ENCODE data around the gene CNTNAP2.

CNTNAP2 gene

DNA sequence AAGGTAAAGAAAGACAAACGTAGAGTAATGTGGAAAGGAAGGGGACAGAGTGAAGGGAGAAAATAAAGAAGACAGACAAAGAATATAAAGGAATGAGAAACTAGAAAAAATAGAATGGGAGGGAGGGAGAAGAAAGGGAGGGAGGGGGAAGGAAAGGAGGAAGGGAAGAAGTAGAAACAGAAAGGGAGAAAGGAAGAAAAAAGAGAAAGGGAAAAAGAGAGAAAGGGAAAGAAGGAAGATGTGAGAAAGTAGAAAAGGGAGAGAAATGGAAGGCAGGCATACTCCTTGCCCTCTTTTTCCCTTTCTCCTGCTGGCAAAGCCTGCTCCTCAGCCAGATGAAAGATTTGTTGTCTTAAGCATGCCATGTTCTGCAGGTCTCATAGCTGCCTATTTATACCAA lies 1336.2 kb downstream of the CNTNAP2 start:
- Histone ChIP-seq H3K4me2 (no peak overlapping the region), H3K9me3 (replicated peaks in 1 of 11) (no peaks in the 10 kb centered on the region), H4K20me1 (no peaks in the 10 kb centered on the region), H3K27ac (no peak overlapping the region), H3K27me3 (no peaks in the 10 kb centered on the region), H3K4me1 (no peaks in the 10 kb centered on the region), H3K36me3 (no peaks in the 10 kb centered on the region), H3K4me3 (no peak overlapping the region), H3K9ac (no peak overlapping the region)
- no peak for TF ChIP-seq Cebpa-rat (IDR thresholded peaks at IDR 0.05)

DNA sequence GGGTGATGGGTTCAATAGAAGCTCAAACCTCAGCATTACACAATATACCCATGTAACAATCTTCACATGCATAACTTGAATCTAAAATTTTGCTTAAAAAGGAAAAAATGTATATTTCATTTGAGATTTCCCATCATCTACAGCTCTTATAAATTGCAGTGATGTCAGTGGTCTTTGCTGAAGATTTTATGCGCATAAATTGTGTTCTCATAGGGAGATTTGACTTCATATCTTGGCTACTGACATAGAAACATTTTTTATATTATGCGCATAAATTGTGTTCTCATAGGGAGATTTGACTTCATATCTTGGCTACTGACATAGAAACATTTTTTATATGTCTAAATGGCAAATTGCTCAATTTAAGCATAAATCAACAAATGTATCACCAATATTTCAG lies 1348.6 kb downstream of the CNTNAP2 start:
- Histone ChIP-seq H3K4me1 (no peaks in the 10 kb centered on the region), H3K4me3 (no peak overlapping the region), H4K20me1 (no peaks in the 10 kb centered on the region), H3K36me3 (no peaks in the 10 kb centered on the region), H3K9ac (no peak overlapping the region), H3K9me3 (replicated peaks in 1 of 11) (no peaks in the 10 kb centered on the region), H3K4me2 (no peak overlapping the region), H3K27me3 (no peaks in the 10 kb centered on the region), H3K27ac (no peak overlapping the region)
- TF ChIP-seq Cebpa-rat (IDR thresholded peaks at IDR 0.05): no peak

DNA sequence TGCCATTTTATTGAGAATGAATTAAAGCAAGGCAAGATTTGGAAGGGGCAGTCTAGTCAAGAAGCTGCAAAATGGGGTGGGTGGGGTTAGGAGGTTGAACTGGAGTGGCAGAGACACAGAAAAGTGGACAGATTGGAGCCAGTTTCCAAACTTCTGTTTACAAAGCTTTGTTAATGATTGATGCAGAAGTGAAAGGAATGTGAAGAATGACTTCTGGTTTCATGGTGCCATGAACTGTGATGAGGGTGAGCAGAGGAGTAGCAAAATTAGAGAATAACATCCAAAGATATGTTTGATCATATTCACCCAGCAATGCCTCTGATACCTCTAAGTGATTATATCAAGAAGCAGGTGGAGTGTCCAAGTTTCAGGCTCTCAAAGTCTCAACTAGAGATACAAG lies 1356.0 kb downstream of the CNTNAP2 start:
- Histone ChIP-seq H3K27me3 (no peaks in the 10 kb centered on the region), H3K36me3 (no peaks in the 10 kb centered on the region), H3K27ac (no peak overlapping the region), H4K20me1 (no peaks in the 10 kb centered on the region), H3K9me3 (replicated peaks in 1 of 11) (no peaks in the 10 kb centered on the region), H3K4me2 (no peak overlapping the region), H3K4me3 (no peak overlapping the region), H3K9ac (no peak overlapping the region), H3K4me1 (no peaks in the 10 kb centered on the region)
- TF ChIP-seq Cebpa-rat (IDR thresholded peaks at IDR 0.05): no peak

DNA sequence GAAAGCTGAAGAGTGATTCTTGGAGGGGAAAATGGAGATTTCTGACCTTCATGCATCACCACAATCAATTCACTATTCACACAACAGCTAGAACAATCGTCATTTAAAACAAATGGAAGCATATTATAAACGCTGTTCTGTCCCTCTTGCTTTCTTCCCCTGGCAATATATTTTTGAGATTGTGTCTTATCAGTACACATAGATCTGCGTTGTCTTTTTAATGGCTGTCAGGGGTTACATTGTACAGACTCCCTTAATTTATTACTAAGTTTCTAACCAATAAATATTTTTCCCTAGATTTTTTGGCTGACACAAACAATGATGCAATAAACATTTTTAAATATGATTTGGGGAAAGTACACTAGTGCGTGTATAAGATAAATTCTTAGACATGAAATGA lies 1358.3 kb downstream of the CNTNAP2 start:
- Histone ChIP-seq H3K27me3 (no peaks in the 10 kb centered on the region), H4K20me1 (no peaks in the 10 kb centered on the region), H3K36me3 (no peaks in the 10 kb centered on the region), H3K9me3 (replicated peaks in 1 of 11) (no peaks in the 10 kb centered on the region), H3K4me1 (no peaks in the 10 kb centered on the region), H3K4me3 (no peak overlapping the region), H3K9ac (no peak overlapping the region), H3K27ac (no peak overlapping the region), H3K4me2 (no peak overlapping the region)
- TF ChIP-seq Cebpa-rat (IDR thresholded peaks at IDR 0.05): no peak

DNA sequence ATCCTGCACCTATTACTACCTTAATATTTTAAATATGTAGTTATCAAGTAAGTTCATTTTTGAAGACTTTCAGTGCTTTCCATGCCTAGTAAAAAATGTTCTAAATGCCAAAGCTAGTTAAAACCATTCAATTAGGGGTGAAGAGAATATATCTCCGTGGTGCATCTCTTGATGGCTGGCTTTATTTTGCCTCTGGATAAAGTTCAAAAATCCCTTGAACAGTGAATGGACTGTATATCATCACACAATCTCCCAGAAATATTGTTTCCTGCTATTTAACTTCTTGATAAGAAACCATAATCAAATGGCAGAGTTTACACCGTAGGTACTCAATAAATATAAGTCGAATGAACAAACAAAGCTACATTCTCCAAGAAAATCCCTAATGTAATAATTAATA lies 1360.9 kb downstream of the CNTNAP2 start:
- Histone ChIP-seq H4K20me1 (no peaks in the 10 kb centered on the region), H3K27me3 (no peaks in the 10 kb centered on the region), H3K9ac (no peak overlapping the region), H3K4me3 (no peak overlapping the region), H3K9me3 (replicated peaks in 1 of 11) (no peaks in the 10 kb centered on the region), H3K27ac (no peak overlapping the region), H3K36me3 (no peaks in the 10 kb centered on the region), H3K4me2 (no peak overlapping the region), H3K4me1 (no peaks in the 10 kb centered on the region)
- no peak for TF ChIP-seq Cebpa-rat (IDR thresholded peaks at IDR 0.05)

DNA sequence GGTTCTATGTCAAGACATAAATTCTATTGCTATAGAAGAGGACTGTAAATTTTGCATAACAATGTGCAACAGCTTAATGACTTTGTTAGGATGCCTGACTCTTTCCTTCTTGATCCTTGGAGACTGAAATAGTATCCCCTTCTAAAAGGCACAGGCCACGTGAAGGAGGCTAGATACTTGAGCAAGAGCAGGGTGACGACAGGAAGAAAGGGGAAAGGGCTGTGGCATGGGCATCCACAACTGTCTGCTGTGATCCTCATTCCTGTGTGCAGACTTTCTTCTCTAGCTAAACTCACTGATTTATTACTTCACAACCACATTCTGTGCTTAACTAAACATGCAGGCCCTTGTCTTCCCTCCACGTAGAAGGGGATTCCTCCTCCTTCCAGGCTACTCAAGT lies 1362.2 kb downstream of the CNTNAP2 start:
- Histone ChIP-seq H3K27ac (no peak overlapping the region), H3K4me3 (no peak overlapping the region), H3K4me2 (no peak overlapping the region), H3K36me3 (no peaks in the 10 kb centered on the region), H3K4me1 (no peaks in the 10 kb centered on the region), H4K20me1 (no peaks in the 10 kb centered on the region), H3K9ac (no peak overlapping the region), H3K9me3 (replicated peaks in 1 of 11) (no peaks in the 10 kb centered on the region), H3K27me3 (no peaks in the 10 kb centered on the region)
- no peak for TF ChIP-seq Cebpa-rat (IDR thresholded peaks at IDR 0.05)

DNA sequence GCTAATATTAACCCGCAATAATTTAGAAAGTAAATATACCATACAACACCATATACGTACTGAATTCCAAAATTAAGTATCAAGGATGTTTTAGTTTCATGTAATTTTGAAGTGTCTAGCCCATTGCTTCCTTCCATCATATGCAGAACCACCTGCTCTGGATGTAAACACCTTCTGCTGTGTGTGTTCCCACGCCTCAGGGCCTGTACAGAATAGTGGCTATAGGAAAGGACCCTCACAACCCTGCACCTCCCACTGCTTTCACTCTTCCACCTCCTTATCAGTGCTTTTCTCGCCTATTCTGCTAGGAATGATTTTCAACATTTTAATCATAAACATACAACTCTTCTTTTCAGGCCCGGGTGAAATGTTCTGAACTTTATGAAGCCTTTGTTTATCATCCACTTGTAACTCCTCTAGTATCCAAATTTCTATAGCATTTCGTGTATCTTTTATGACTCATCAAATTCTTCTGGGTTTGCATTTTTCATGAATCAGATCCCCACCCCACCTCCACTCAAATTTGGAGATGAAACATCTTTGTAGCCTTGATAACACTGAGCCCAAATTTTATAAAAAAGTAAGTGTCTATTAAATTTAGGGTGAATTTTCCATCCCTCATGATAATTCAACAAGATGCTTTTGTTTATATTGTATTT lies 1367.2 kb downstream of the CNTNAP2 start:
- Histone ChIP-seq H3K27me3 (no peaks in the 10 kb centered on the region), H3K9ac (no peak overlapping the region), H3K4me2 (no peak overlapping the region), H4K20me1 (no peaks in the 10 kb centered on the region), H3K4me1 (no peaks in the 10 kb centered on the region), H3K4me3 (no peak overlapping the region), H3K9me3 (replicated peaks in 1 of 11) (no peaks in the 10 kb centered on the region), H3K27ac (no peak overlapping the region), H3K36me3 (no peaks in the 10 kb centered on the region)
- no peak for TF ChIP-seq Cebpa-rat (IDR thresholded peaks at IDR 0.05)

DNA sequence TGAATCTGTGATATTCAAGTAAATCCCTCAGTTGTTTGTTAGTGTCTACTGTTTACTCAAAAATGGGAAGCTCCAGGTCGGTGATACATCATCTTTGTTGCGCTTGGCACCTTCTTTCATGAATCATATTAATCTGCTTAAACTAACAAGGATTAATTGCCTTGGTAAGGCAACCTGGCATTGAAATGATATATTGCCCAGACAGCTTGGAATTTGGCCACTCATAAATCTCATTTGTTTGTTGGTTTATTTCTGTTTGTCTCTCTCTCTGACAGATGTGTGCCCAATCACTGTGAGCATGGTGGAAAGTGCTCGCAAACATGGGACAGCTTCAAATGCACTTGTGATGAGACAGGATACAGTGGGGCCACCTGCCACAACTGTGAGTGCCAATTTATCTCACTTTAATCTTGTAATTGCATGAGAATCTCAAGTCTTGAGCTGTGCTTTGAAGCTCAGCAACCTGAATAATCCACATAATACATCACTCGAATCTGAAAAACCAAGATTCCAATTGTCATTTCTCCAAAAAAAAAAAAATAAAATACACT lies 1369.1 kb downstream of the CNTNAP2 start:
- Histone ChIP-seq H3K4me2 (no peak overlapping the region), H3K9me3 (replicated peaks in 1 of 11) (0 out of 22 replicates have a peak, but pooled peaks cover 0 to 3% (median 0%) of the 10 kb centered on the region in 11 experiments), H3K27ac (no peak overlapping the region), H3K4me1 (no peaks in the 10 kb centered on the region), H3K4me3 (no peak overlapping the region), H4K20me1 (no peaks in the 10 kb centered on the region), H3K9ac (no peak overlapping the region), H3K36me3 (no peaks in the 10 kb centered on the region), H3K27me3 (no peaks in the 10 kb centered on the region)
- no peak for TF ChIP-seq Cebpa-rat (IDR thresholded peaks at IDR 0.05)

DNA sequence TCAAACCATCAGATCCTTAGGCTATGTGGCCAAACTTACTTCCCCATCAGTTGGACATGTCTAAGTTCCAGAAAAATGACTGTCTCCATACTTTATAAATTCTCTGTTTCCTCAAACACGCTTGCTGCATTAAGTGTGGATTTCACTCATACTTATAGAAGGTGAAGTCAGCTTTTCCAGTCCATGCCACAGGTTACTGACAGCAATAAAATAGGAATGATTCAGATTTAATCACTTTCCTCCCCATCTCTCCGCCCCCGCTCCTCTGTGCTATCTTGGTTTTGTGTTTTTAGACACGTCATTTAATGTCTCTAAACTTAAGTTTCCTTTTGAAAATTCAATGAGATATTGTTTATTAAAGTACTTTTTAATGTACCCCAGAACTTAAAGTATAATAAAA lies 1376.0 kb downstream of the CNTNAP2 start:
- Histone ChIP-seq H3K36me3 (no peaks in the 10 kb centered on the region), H3K4me3 (no peak overlapping the region), H4K20me1 (no peaks in the 10 kb centered on the region), H3K9me3 (replicated peaks in 1 of 11) (0 out of 22 replicates have a peak, but pooled peaks cover 0 to 6% (median 0%) of the 10 kb centered on the region in 11 experiments), H3K27me3 (no peaks in the 10 kb centered on the region), H3K27ac (no peak overlapping the region), H3K4me2 (no peak overlapping the region), H3K9ac (no peak overlapping the region), H3K4me1 (no peaks in the 10 kb centered on the region)
- TF ChIP-seq Cebpa-rat (IDR thresholded peaks at IDR 0.05): no peak

DNA sequence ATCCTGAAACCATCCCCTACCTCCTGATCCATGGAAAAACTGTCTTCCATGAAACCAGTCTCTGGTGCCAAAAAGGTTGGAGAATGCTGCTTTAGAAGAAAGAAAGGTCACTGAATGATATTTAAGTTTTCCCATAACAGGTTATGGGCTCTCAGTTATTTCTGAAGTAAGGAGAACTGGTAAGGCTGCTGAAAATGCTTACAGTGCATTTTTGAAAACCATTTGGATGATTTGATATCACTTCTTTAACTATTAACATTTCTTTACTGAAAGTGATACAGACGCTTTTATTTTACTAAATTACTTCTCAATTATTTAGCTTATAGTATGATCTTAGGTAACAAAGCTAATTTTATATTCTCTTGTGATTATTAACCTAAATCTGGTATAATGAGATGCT lies 1379.6 kb downstream of the CNTNAP2 start:
- H3K9ac ChIP-seq: no peak overlapping the region
- H3K27ac ChIP-seq: no peak overlapping the region
- no peaks in the 10 kb centered on the region for H3K27me3 ChIP-seq
- no peak overlapping the region for H3K4me2 ChIP-seq
- no peaks in the 10 kb centered on the region for H3K4me1 ChIP-seq
- no peaks in the 10 kb centered on the region for H3K9me3 ChIP-seq (replicated peaks in 1 of 11)
- H3K36me3 ChIP-seq: no peaks in the 10 kb centered on the region
- H4K20me1 ChIP-seq: no peaks in the 10 kb centered on the region
- no peak overlapping the region for H3K4me3 ChIP-seq
- no peak for TF ChIP-seq Cebpa-rat (IDR thresholded peaks at IDR 0.05)

Measured in BLaER1 treated with 17β-estradiol and CSF1 and Interleukin-3, amounts not matched to agents 10 nM and 100 nM (cell line).